ENCODE results near the gene RAD54L.
"Not testable (repeated sequence)": the region's sequence is repeated elsewhere in the genome, so short reads cannot be mapped to it uniquely, and the experiment has no call there.

RAD54L gene

GRCh38 chr1:46241733-46242132 is 5.8 kb upstream of the RAD54L start:
- not testable (repeated sequence) for DNase-seq (ENCODE audit: low spot score)

- no peak for DNase-seq (ENCODE audit: low spot score)
Observed at GRCh38 chr1:46242918-46243317, 4.6 kb upstream of the RAD54L start.

- DNase-seq (ENCODE audit: low spot score), result not testable (repeated sequence)
Observed at GRCh38 chr1:46243831-46244230, 3.7 kb upstream of the RAD54L start.

DNA sequence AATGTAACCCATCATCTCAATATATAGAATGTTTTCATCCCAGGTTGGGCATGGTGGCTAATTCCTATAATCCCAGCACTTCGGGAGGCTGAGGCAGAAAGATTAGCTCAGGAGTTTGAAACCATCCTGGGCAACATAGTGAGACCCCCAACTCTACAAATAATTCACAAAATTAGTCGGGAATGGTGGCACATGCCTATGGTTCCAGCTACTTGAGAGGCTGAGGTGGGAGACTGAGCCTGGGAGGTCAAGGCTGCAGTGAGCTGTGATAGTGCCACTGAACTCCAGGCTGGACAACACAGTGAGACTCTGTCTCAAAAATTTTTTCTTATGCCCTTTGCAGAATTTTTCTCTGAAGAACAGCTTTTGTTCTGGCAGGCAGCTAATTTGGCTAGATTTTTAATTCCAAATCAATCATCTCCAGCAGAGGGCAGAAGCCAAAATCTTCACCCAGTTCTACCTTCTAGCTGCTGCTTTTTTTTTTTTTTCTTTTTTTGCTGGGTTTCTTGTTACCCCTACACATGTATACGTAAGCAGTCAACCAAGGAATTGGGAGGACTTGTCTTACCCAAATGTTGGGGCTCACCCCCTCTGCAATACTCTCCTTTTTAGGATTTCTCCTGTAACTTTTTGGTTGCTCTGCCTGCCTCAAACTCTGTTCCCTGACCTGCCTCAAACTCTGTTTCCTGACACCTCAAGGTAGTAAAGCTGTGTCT is 2.7 kb upstream of the RAD54L start:
- DNase-seq (ENCODE audit: low spot score), result peak; percentile 63

DNA sequence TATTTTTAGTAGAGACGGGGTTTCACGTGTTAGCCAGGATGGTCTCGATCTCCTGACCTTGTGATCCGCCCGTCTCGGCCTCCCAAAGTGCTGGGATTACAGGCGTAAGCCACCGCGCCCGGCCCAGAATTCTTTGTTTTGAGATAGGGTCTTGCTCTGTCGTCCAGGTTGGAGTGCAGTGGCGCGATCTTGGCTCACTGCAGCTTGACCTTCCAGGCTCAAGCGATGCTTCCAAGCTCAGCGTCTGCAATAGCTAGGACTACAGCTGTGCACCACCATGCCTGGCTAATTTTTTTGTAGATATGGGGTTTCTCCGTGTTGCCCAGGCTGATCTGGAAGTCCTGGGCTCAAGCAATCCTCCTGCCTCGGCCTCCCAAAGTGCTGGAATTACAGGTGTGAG is 1.4 kb upstream of the RAD54L start:
- not testable (repeated sequence) for DNase-seq (ENCODE audit: low spot score)

GRCh38 chr1:46246548-46247435 is 771 bp upstream of the RAD54L start:
- DNase-seq (ENCODE audit: low spot score), result peak; percentile 61

DNA sequence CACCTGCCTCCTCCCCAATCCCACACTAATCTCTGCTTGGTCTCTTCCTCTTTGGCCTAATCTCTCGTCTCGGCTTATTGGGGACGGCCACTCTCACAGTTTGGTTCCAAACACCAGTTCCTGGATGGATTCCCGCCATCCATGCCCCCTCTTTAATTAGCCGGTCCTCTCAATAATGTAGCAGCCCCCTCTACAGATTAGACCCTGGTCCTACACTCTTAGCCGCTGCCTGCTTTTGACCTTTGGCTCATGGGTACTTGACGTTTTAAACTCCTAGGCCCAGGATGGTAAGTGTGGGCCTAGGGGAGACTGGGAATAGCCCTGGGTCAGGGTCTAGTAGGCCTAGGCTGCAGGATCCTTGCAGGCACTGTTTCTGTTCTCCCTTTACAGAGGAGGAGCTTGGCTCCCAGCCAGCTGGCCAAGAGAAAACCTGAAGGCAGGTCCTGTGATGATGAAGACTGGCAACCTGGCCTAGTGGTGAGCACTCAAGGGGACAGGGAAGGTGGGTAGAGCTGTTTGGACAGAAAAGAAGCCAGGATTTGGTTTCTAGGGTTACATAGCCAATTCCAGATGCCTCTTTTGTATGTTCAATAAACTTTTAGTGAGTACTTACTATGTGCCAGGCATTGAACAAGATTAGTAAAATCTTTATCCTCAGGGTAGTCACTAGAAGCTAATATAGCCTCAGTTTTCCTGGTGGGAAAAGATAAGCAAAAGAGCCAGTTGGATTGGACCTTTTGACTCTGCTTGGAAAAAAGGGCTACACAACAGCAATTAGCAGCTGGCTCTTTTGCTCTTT is 758 bp downstream of the RAD54L start:
- no peak for DNase-seq (ENCODE audit: low spot score)

DNA sequence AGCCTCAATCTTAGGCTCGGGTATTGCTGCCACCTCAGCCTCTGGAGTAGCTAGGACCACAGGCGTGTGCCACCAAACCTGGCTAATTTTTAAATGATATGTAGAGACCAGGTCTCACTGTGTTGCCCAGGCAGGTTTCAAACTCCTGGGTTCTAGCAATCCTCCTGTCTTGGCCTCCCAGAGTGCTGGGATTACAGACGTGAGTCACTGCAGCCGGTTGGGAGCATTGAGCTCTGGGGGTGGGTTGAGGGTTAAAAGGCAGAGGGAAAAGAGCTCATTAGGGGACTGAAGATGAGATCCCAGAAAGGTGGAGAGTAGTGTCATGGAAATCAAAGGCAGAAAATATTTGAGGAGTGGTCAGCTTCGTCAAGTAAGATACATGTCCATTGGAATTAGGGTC is 7.1 kb downstream of the RAD54L start:
- no peak for DNase-seq (ENCODE audit: low spot score)

- no peak for DNase-seq (ENCODE audit: low spot score)
Observed at GRCh38 chr1:46256523-46256922, 9.0 kb downstream of the RAD54L start.

- DNase-seq (ENCODE audit: low spot score), result no peak
Observed at GRCh38 chr1:46262508-46262907, 14.9 kb downstream of the RAD54L start.

DNA sequence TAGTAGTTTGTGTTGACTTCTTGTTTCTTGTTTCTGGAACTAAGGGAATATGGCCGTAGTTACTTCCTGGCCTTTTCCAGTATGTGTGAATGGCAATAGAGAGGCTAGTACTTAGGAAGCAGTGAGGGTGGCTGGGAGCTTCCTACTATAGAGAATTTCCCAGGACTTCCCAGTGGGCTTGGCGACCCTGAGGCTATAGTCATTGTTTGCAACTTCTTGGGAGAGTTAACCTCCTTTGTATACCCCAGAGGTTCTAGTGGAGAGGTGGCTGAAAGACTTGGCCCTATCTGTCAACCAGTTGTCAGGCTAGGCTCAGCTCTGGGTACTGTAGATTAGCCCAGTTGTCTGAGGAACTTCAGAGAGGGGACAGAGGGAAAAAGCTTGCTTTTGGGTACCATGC is 15.6 kb downstream of the RAD54L start:
- no peak for DNase-seq (ENCODE audit: low spot score)

DNA sequence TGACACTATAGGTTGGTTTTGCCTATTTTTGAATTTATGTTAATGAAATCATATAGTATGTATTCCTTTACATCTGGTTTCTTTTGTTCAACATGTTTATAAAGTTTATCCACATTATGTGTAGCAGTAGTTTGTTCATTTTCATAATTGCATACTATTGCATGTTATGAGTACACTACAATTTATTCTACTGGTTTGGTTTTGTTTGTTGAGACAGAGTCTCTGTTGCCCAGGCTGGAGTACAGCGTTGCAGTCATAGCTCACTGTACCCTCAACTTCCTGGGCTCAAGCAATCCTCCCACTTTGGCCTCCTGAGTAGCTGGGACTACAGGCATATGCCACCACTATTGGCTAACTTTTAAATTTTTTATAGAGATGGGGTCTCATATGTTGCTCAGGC is 21.0 kb downstream of the RAD54L start:
- DNase-seq (ENCODE audit: low spot score), result no peak

DNA sequence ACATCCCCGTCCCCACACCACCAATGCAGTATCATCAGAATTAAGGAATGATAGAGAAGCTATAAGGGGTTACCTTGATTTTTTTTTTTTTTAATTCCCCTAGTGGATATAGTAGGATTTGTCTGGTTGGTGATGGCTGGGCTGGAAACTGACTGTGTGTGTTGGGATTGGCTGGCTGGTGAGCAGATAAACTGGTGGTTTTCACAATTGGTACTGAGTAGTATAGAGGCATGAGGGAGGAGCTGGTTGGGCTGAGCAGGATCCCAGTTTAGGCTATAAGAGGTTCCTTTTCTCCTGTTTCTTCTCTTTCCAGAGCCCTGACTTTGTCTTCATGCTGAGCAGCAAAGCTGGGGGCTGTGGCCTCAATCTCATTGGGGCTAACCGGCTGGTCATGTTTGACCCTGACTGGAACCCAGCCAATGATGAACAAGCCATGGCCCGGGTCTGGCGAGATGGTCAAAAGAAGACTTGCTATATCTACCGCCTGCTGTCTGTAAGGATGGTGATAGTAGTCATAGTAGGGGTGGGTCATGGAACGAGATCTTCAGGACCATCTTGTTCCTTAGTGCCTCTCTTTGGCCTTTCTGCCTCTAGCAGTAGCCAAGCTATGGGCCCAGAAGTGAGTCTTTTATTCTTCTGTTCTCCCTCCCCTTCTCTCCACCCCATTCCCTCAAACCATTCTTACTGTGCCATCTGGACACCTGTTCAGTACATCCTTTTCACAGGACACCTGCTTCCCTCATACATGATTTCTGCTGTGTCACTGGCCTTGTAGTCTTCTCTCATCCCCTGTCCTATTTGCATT is 26.9 kb downstream of the RAD54L start:
- no peak for DNase-seq (ENCODE audit: low spot score)

GRCh38 chr1:46275030-46275337 is 27.4 kb downstream of the RAD54L start:
- no peak for DNase-seq (ENCODE audit: low spot score)

GRCh38 chr1:46277658-46278373 is 30.3 kb downstream of the RAD54L start:
- no peak for DNase-seq (ENCODE audit: low spot score)

DNA sequence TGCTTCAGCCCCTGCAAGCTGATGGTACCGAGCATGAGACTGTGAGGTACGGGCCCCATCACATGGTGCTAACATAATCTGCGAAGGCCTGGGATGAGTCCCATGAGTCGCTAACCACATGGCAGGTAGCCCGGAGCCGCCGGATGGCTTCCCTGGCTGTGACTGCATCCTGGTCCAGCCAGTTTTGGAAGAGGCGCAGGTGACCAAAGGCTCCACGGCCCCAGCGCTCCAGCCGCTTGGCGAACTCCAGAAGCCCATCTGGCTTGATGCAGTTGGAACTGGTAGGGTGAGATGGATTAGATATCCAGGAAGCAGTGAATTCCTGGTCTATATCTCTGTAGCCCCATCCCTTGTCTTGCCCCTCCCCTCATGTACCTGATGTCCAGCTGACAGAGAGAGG is 31.2 kb downstream of the RAD54L start:
- DNase-seq (ENCODE audit: low spot score), result no peak

DNA sequence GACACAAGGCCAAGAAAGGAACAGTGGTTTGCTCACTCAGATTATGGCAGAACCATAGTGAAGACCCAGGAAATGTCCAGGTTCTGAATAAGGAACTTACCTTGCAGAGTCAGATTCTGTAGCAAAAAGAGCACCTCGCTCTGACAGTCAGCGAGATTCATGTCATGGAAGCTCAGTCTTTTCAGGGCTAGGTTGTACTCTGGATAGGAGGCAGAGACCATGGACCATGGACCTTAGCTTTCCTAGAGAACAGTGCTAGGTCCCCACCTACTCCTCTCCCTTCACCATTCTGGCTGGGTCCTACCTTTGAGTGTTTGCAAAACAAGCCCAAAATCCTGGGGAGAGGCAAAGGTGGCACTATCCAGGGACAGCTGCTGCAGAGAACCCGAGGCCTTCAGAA is 32.5 kb downstream of the RAD54L start:
- no peak for DNase-seq (ENCODE audit: low spot score)

DNA sequence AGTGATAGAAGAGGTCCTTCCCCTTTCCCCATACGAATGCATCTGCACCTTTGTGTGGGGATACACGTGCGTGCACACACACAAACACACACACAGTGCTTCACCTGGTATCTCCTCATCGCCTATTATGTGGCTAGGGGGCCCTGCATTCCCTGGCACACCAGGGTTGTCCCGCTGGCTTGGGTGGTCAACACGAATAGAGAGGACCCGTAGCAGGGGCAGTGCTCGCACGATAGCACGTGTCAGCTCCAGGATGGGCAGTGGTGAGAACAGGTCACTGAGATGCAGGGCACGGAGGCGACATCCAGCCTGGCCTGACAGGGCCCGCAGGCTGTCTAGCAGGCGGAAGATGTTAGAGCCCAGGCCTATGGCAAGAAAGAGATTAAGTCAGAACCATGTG is 33.5 kb downstream of the RAD54L start:
- DNase-seq (ENCODE audit: low spot score), result no peak

GRCh38 chr1:46284058-46284457 is 36.5 kb downstream of the RAD54L start:
- DNase-seq (ENCODE audit: low spot score), result no peak

DNA sequence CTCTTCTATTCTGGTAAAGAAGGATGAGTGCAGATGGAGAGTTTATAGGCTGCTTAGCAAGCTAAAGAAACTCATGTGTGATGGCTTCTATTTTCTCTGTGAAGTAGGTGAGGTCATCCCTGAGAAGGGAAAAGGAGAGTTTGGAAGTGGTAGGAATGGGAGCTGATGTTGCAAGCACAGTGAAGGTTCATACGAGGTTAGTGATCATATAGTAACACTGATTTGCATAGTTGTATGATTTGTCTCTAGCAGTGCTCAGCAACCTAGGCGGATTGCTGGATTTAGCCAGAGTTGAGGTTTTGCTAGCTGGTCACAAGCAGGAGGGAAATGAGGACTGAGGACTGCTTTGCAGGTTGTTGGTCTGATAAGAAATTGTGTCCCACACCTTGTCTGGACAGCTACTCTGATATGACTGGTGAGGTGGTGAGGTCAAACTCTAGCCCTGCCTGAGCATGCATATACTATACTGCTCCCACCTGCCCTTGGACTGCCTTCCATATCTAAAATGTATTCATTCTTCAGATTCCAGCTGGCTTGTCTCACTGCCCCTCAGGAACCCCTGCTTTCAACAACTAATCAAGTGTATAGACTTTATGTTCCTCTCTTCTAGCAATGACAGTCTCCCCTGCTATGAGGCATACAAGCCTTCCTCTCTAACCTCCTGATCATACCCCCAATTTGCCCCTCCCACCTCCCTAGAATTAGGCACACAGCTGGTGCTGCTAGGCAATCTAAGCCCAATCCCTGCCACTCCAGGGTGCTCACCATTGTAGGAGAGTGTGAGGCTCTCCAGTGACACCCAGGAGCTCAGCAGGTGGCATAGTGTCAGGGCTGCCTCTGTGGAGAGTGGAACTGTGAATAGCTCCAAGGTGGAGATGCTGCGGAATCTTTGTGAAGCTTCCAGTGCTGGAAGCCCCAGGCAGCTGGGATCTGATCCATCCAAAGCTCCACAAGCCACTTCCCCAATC is 37.3 kb downstream of the RAD54L start:
- peak; percentile 27 for DNase-seq (ENCODE audit: low spot score)

Data from AG08396 (cell line).